GM12865 (cell line): ENCODE measurements around the gene CACNA2D2.
A peak's percentile ranks its signal among the peaks of the same experiment; 100 is the strongest.

Experiments used
- DNase-seq: peaks from one replicate; pipeline ENCODE4 v3.0.0; 2010; ENCODE audit warnings: low read depth
- H3K4me3 ChIP-seq: 2 replicates; pipeline ENCODE4 v1.5.1; 2011; ENCODE audit warnings: mild to moderate bottlenecking, low read depth, low read length, control low read depth
- CTCF ChIP-seq: IDR thresholded peaks from 2 replicates; pipeline ENCODE4 v1.5.1; 2011; ENCODE audit warnings: low read length, control low read depth, low read depth, inconsistent platforms; ENCODE audit not compliant: insufficient read depth; ENCODE audit errors: missing control alignments

Gene CACNA2D2

GRCh38 chr3:50406487-50406886 is 96.9 kb downstream of the CACNA2D2 start:
- TF ChIP-seq CTCF: no peak
- DNase-seq: no peak
- no peak overlapping the region for H3K4me3 ChIP-seq

GRCh38 chr3:50405249-50405648 is 98.2 kb downstream of the CACNA2D2 start:
- peak; percentile 17 for DNase-seq
- TF ChIP-seq CTCF: no peak

GRCh38 chr3:50401978-50402595 is 101.3 kb downstream of the CACNA2D2 start:
- no peak overlapping the region for H3K4me3 ChIP-seq
- TF ChIP-seq CTCF: no peak
- DNase-seq: no peak

More at GRCh38 chr3:50405249-50405648, 98.2 kb downstream of the CACNA2D2 start:
- H3K4me3 ChIP-seq: no peak overlapping the region

GRCh38 chr3:50396502-50396901 is 106.9 kb downstream of the CACNA2D2 start:
- TF ChIP-seq CTCF: no peak
- no peak for DNase-seq
- no peak overlapping the region for H3K4me3 ChIP-seq

GRCh38 chr3:50395070-50395860 is 108.2 kb downstream of the CACNA2D2 start:
- DNase-seq: no peak
- TF ChIP-seq CTCF: no peak
- H3K4me3 ChIP-seq: no peak overlapping the region

- TF ChIP-seq CTCF: no peak
- H3K4me3 ChIP-seq: no peak overlapping the region
- DNase-seq: no peak
Measured at GRCh38 chr3:50393061-50393460, 110.4 kb downstream of the CACNA2D2 start.
